Measurements from ENCODE around the gene TRMT61A.

The TRMT61A gene

GRCh38 chr14:103535891-103536565, 7.0 kb downstream of the TRMT61A start:
- DNase-seq (ENCODE audit: low read depth), result no peak

GRCh38 chr14:103536693-103537092, 7.7 kb downstream of the TRMT61A start:
- no peak for DNase-seq (ENCODE audit: low read depth)

GRCh38 chr14:103537175-103537990, 8.4 kb downstream of the TRMT61A start:
- no peak for DNase-seq (ENCODE audit: low read depth)

- no peak for DNase-seq (ENCODE audit: low read depth)
Observed at GRCh38 chr14:103538291-103539055, 9.5 kb downstream of the TRMT61A start.

GRCh38 chr14:103539056-103539825, 10.2 kb downstream of the TRMT61A start:
- DNase-seq (ENCODE audit: low read depth), result no peak

- DNase-seq (ENCODE audit: low read depth), result no peak
Observed at GRCh38 chr14:103540821-103541708, 12.1 kb downstream of the TRMT61A start.

- DNase-seq (ENCODE audit: low read depth), result no peak
Observed at GRCh38 chr14:103541709-103542604, 13.0 kb downstream of the TRMT61A start.

GRCh38 chr14:103542605-103543088, 13.7 kb downstream of the TRMT61A start:
- DNase-seq (ENCODE audit: low read depth), result no peak

GRCh38 chr14:103543140-103543539, 14.1 kb downstream of the TRMT61A start:
- no peak for DNase-seq (ENCODE audit: low read depth)

GRCh38 chr14:103543721-103544387, 14.9 kb downstream of the TRMT61A start:
- DNase-seq (ENCODE audit: low read depth), result no peak

- no peak for DNase-seq (ENCODE audit: low read depth)
Observed at GRCh38 chr14:103544388-103545218, 15.6 kb downstream of the TRMT61A start.

GRCh38 chr14:103545219-103545914, 16.4 kb downstream of the TRMT61A start:
- DNase-seq (ENCODE audit: low read depth), result no peak

GRCh38 chr14:103545915-103546651, 17.1 kb downstream of the TRMT61A start:
- DNase-seq (ENCODE audit: low read depth), result no peak

- no peak for DNase-seq (ENCODE audit: low read depth)
Observed at GRCh38 chr14:103546652-103547454, 17.9 kb downstream of the TRMT61A start.

GRCh38 chr14:103547455-103547940, 18.5 kb downstream of the TRMT61A start:
- no peak for DNase-seq (ENCODE audit: low read depth)

- DNase-seq (ENCODE audit: low read depth), result no peak
Observed at GRCh38 chr14:103547941-103548462, 19.0 kb downstream of the TRMT61A start.

All from non-pigmented ciliary epithelial cell (primary cell).